H1 (cell line): ENCODE data around the gene LRRC27. TPM values are rescaled to one million over a fixed set of nuclear protein-coding genes. Genes with fewer than 3 reads are reported as not detected.

Experiments
- BACH1 ChIP-seq: IDR thresholded peaks from 2 replicates; pipeline ENCODE4 v1.6.1; 2012; ENCODE audit warnings: low read length, improper control_type of control experiment
- BCL11A ChIP-seq, 2 experiments: IDR thresholded peaks; one replicate each; pipeline ENCODE4 v1.6.1; 2011; ENCODE audit warnings: low read depth in 2 of 2, low read length in 2 of 2, mild to moderate bottlenecking in 2 of 2
- RFX5 ChIP-seq: IDR thresholded peaks from 2 replicates; pipeline ENCODE4 v1.6.1; 2011; ENCODE audit warnings: low read depth, low read length, improper control_type of control experiment, borderline replicate concordance
- RNF2 ChIP-seq: fragments of 200-900, 300-1000 bp; sonication (generic); IDR thresholded peaks from 2 replicates; pipeline ENCODE4 v1.7.1; 2016; ENCODE audit warnings: borderline replicate concordance, low read depth, mild to moderate bottlenecking, antibody characterized with exemption, low read length; ENCODE audit not compliant: poor library complexity, severe bottlenecking; ENCODE audit errors: missing control alignments
- SAP30 ChIP-seq: fragments of 300-600 bp; sonication (generic); IDR thresholded peaks from 2 replicates; pipeline ENCODE4 v1.7.1; 2012; ENCODE audit warnings: low read length, moderate library complexity, mild to moderate bottlenecking, inconsistent platforms; ENCODE audit not compliant: insufficient read depth, insufficient replicate concordance
- SIX5 ChIP-seq: IDR thresholded peaks from 2 replicates; pipeline ENCODE4 v1.6.1; 2011; ENCODE audit warnings: mild to moderate bottlenecking, low read depth, low read length
- SP1 ChIP-seq: IDR thresholded peaks from 2 replicates; pipeline ENCODE4 v1.6.1; 2011; ENCODE audit warnings: low read depth, low read length
- SP4 ChIP-seq: IDR thresholded peaks from 2 replicates; pipeline ENCODE4 v1.6.1; 2012; ENCODE audit warnings: low read length, inconsistent platforms
- polyA plus RNA-seq, 7 experiments: library from polyadenylated mRNA; depleted of rRNA in 3 of 7; stranded (reverse) in 5 of 7; unstranded in 2 of 7; fragments of >200 nt in 5 of 7; fragments of 200-250 nt in 2 of 7; gene quantifications; 1 replicate in 5 of 7; 2 replicates in 1 of 7; 4 replicates in 1 of 7; pipeline versions ENCODE4 v1.2.1 to v1.2.3, GENCODE V29; 2011 to 2013; ENCODE audit warnings: missing spikeins in 2 of 7, mixed read lengths in 2 of 7
- total RNA-seq: library from RNA; stranded (reverse); fragmentation: NEBNext Ultra II Directional; extraction: Animal tissue kit (Norgen Biotek cat#: 25700); gene quantifications from 2 replicates; pipeline ENCODE4 v1.2.1, GENCODE V29; 2021
- TF ChIP-seq, protein P1 (sequence below), 3 experiments: IDR thresholded peaks; 1 replicate in 2 of 3; 2 replicates in 1 of 3; pipeline versions ENCODE4 v1.5.1 to v1.6.1; 2011; ENCODE audit warnings: low read length in 3 of 3, mild to moderate bottlenecking in 3 of 3, inconsistent platforms in 2 of 3, low read depth in 1 of 3, moderate library complexity in 1 of 3; ENCODE audit not compliant: insufficient read depth in 1 of 3; ENCODE audit errors: control extremely low read depth in 1 of 3

Gene LRRC27
- total and polyA plus RNA-seq, 2 of the 8 experiments (the other 6 are each of a cell fraction or from before 2014, with no cell fraction given) = 1.2 to 3.8 TPM

DNA sequence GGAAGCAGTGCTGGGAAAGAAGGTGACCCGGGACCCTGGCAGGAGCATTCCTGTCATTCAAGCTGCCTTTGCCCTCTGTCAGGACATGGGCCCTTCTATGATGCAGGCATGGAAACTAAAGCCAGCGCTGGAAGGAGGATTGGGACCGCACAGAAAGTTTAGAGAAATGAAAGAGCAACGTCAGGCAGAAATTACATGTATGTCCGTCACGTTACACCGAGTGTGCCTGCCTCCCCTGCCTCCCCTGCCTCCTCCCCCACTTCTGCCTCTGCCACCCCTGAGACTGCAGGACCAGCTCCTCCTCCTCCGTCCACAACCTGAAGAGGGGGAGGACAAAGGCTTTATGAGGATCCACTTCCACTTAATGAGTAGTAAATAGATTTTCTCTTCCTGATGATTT lies 51.1 kb downstream of the LRRC27 start (continued):
- TF ChIP-seq, protein P1, sequence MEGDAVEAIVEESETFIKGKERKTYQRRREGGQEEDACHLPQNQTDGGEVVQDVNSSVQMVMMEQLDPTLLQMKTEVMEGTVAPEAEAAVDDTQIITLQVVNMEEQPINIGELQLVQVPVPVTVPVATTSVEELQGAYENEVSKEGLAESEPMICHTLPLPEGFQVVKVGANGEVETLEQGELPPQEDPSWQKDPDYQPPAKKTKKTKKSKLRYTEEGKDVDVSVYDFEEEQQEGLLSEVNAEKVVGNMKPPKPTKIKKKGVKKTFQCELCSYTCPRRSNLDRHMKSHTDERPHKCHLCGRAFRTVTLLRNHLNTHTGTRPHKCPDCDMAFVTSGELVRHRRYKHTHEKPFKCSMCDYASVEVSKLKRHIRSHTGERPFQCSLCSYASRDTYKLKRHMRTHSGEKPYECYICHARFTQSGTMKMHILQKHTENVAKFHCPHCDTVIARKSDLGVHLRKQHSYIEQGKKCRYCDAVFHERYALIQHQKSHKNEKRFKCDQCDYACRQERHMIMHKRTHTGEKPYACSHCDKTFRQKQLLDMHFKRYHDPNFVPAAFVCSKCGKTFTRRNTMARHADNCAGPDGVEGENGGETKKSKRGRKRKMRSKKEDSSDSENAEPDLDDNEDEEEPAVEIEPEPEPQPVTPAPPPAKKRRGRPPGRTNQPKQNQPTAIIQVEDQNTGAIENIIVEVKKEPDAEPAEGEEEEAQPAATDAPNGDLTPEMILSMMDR (IDR thresholded peaks at IDR 0.05; ENCODE audit: control extremely low read depth in 1 of 3, insufficient read depth in 1 of 3, low read depth in 1 of 3, low read length in 3 of 3) = no peak
- TF ChIP-seq SIX5 = no peak
- TF ChIP-seq SAP30 = no peak
- no peak for TF ChIP-seq BCL11A (IDR thresholded peaks at IDR 0.05; ENCODE audit: low read depth in 2 of 2, low read length in 2 of 2)
- TF ChIP-seq SP1 = no peak
- TF ChIP-seq BACH1 = no peak
- no peak for TF ChIP-seq RFX5
- no peak for TF ChIP-seq RNF2
- no peak for TF ChIP-seq SP4
- TF ChIP-seq, all 59 proteins: peak for 0
